ENCODE measurements around the gene AGPS.

The AGPS gene

GRCh38 chr2:177399376-177399775, 6.8 kb downstream of the AGPS start:
- no peak for DNase-seq (ENCODE audit: low read depth in 1 of 2, low spot score in 1 of 2)
- Histone ChIP-seq H3K27ac (replicated peaks) (no peak overlapping the region), H3K27me3 (ENCODE audit: insufficient read depth, poor library complexity, severe bottlenecking) (no peaks in the 10 kb centered on the region), H3K4me3 (replicated peaks; ENCODE audit: insufficient read depth, low read length) (no peak overlapping the region)
- TF ChIP-seq CTCF (IDR thresholded peaks at IDR 0.05; ENCODE audit: insufficient read depth, low read length) (no peak), GABPA (IDR thresholded peaks at IDR 0.05; ENCODE audit: low read depth) (no peak), REST (IDR thresholded peaks at IDR 0.05; ENCODE audit: insufficient replicate concordance, low read depth) (no peak), SPI1 (IDR thresholded peaks at IDR 0.05; ENCODE audit: borderline replicate concordance, low read depth) (no peak), POLR2AphosphoS5 (IDR thresholded peaks at IDR 0.05; ENCODE audit: low read depth) (no peak)

GRCh38 chr2:177400337-177400923, 7.9 kb downstream of the AGPS start:
- TF ChIP-seq POLR2AphosphoS5 (IDR thresholded peaks at IDR 0.05; ENCODE audit: low read depth): no peak
- no peak for TF ChIP-seq GABPA (IDR thresholded peaks at IDR 0.05; ENCODE audit: low read depth)
- no peak for TF ChIP-seq SPI1 (IDR thresholded peaks at IDR 0.05; ENCODE audit: borderline replicate concordance, low read depth)
- TF ChIP-seq CTCF (IDR thresholded peaks at IDR 0.05; ENCODE audit: insufficient read depth, low read length): no peak
- TF ChIP-seq REST (IDR thresholded peaks at IDR 0.05; ENCODE audit: insufficient replicate concordance, low read depth): no peak
- H3K4me3 ChIP-seq (replicated peaks; ENCODE audit: insufficient read depth, low read length): no peak overlapping the region
- no peak overlapping the region for H3K27ac ChIP-seq (replicated peaks)
- DNase-seq (ENCODE audit: low read depth in 1 of 2, low spot score in 1 of 2): no peak
- H3K27me3 ChIP-seq (ENCODE audit: insufficient read depth, poor library complexity, severe bottlenecking): no peaks in the 10 kb centered on the region

- no peak for DNase-seq (ENCODE audit: low read depth in 1 of 2, low spot score in 1 of 2)
- H3K4me3 ChIP-seq (replicated peaks; ENCODE audit: insufficient read depth, low read length): no peak overlapping the region
- H3K27me3 ChIP-seq (ENCODE audit: insufficient read depth, poor library complexity, severe bottlenecking): no peaks in the 10 kb centered on the region
- TF ChIP-seq POLR2AphosphoS5 (IDR thresholded peaks at IDR 0.05; ENCODE audit: low read depth): no peak
- H3K27ac ChIP-seq (replicated peaks): no peak overlapping the region
Observed at GRCh38 chr2:177402096-177402495, 9.5 kb downstream of the AGPS start.

GRCh38 chr2:177403838-177404237, 11.3 kb downstream of the AGPS start:
- Histone ChIP-seq H3K4me3 (replicated peaks; ENCODE audit: insufficient read depth, low read length) (no peak overlapping the region), H3K27me3 (ENCODE audit: insufficient read depth, poor library complexity, severe bottlenecking) (no peaks in the 10 kb centered on the region), H3K27ac (replicated peaks) (no peak overlapping the region)
- no peak for TF ChIP-seq SPI1 (IDR thresholded peaks at IDR 0.05; ENCODE audit: borderline replicate concordance, low read depth)
- TF ChIP-seq REST (IDR thresholded peaks at IDR 0.05; ENCODE audit: insufficient replicate concordance, low read depth): no peak
- TF ChIP-seq CTCF (IDR thresholded peaks at IDR 0.05; ENCODE audit: insufficient read depth, low read length): no peak
- no peak for TF ChIP-seq POLR2AphosphoS5 (IDR thresholded peaks at IDR 0.05; ENCODE audit: low read depth)
- TF ChIP-seq GABPA (IDR thresholded peaks at IDR 0.05; ENCODE audit: low read depth): no peak
- no peak for DNase-seq (ENCODE audit: low read depth in 1 of 2, low spot score in 1 of 2)
